Measurements from ENCODE around the gene ACTN2. TPM values are rescaled to one million over a fixed set of nuclear protein-coding genes. Genes with fewer than 3 reads are reported as not detected.

Gene ACTN2
- total and polyA plus RNA-seq, 2 experiments from 2014 or later: 303 to 814 TPM

DNA sequence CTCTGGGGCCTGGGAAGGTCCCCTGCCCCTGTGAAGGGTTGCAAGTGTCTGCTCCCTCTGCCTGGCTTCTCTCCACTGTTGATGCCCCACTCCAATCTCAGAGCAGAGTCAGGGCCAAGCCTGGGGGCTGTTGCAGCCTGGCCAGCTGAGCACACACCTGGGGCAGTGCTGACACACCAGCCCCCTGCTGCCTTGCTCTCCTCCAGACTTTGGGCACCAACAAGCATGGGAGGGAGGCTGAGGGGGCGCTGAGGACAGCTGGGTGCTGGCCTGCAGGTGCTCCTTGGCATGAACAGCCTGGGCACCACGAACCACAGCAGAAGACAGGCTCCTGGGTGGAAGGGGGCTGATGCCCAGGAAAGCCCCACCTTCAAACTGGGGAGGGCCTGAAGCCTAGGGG lies 99.2 kb downstream of the ACTN2 start:
- Histone ChIP-seq H3K4me3 (no peak overlapping the region), H3K27me3 (no peaks in the 10 kb centered on the region), H3K9me3 (ENCODE audit: low read depth) (no peaks in the 10 kb centered on the region), H3K27ac (no peak overlapping the region), H3K4me1 (ENCODE audit: low read depth) (no peaks in the 10 kb centered on the region), H3K36me3 (no peaks in the 10 kb centered on the region)
- DNase-seq (ENCODE audit: low read depth in 1 of 2, low spot score in 1 of 2): no peak
- TF ChIP-seq, protein P1, sequence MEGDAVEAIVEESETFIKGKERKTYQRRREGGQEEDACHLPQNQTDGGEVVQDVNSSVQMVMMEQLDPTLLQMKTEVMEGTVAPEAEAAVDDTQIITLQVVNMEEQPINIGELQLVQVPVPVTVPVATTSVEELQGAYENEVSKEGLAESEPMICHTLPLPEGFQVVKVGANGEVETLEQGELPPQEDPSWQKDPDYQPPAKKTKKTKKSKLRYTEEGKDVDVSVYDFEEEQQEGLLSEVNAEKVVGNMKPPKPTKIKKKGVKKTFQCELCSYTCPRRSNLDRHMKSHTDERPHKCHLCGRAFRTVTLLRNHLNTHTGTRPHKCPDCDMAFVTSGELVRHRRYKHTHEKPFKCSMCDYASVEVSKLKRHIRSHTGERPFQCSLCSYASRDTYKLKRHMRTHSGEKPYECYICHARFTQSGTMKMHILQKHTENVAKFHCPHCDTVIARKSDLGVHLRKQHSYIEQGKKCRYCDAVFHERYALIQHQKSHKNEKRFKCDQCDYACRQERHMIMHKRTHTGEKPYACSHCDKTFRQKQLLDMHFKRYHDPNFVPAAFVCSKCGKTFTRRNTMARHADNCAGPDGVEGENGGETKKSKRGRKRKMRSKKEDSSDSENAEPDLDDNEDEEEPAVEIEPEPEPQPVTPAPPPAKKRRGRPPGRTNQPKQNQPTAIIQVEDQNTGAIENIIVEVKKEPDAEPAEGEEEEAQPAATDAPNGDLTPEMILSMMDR (IDR thresholded peaks at IDR 0.05; ENCODE audit: low read depth, low read length): no peak

- Histone ChIP-seq H3K27ac (no peak overlapping the region), H3K4me3 (no peak overlapping the region), H3K27me3 (no peaks in the 10 kb centered on the region), H3K36me3 (no peaks in the 10 kb centered on the region), H3K4me1 (ENCODE audit: low read depth) (no peaks in the 10 kb centered on the region), H3K9me3 (ENCODE audit: low read depth) (no peaks in the 10 kb centered on the region)
- no peak for DNase-seq (ENCODE audit: low read depth in 1 of 2, low spot score in 1 of 2)
- TF ChIP-seq, protein P1 (IDR thresholded peaks at IDR 0.05; ENCODE audit: low read depth, low read length): no peak
Measured at GRCh38 chr1:236786453-236786852, 100.2 kb downstream of the ACTN2 start.

GRCh38 chr1:236794585-236795034 lies 108.3 kb downstream of the ACTN2 start:
- no peaks in the 10 kb centered on the region for H3K9me3 ChIP-seq (ENCODE audit: low read depth)
- DNase-seq (ENCODE audit: low read depth in 1 of 2, low spot score in 1 of 2): no peak
- H3K4me3 ChIP-seq: peak overlapping the region; percentile 93
- H3K27ac ChIP-seq: peak overlapping the region; percentile 32
- no peaks in the 10 kb centered on the region for H3K36me3 ChIP-seq
- TF ChIP-seq, protein P1 (IDR thresholded peaks at IDR 0.05; ENCODE audit: low read depth, low read length): no peak
- no peaks in the 10 kb centered on the region for H3K27me3 ChIP-seq
- H3K4me1 ChIP-seq (ENCODE audit: low read depth): peaks cover 26% of the 10 kb centered on the region

- Histone ChIP-seq H3K4me3 (peak within 1 kb of the TSS; percentile 93), H3K36me3 (no peaks in the 10 kb centered on the region), H3K27ac (peak within 1 kb of the TSS; percentile 92), H3K27me3 (no peaks in the 10 kb centered on the region), H3K9me3 (ENCODE audit: low read depth) (no peaks in the 10 kb centered on the region), H3K4me1 (ENCODE audit: low read depth) (peaks cover 26% of the 10 kb centered on the region)
- TF ChIP-seq, protein P1 (IDR thresholded peaks at IDR 0.05; ENCODE audit: low read depth, low read length): no peak
- DNase-seq (ENCODE audit: low read depth in 1 of 2, low spot score in 1 of 2): peak; percentile 98 to 99
Measured at GRCh38 chr1:236795035-236795756, 108.9 kb downstream of the ACTN2 start, which contains the start of gene MTR. TSS of gene MTR (plus strand) at chr1:236795292. CDS start at chr1:236795704, 412 bp downstream.

DNA sequence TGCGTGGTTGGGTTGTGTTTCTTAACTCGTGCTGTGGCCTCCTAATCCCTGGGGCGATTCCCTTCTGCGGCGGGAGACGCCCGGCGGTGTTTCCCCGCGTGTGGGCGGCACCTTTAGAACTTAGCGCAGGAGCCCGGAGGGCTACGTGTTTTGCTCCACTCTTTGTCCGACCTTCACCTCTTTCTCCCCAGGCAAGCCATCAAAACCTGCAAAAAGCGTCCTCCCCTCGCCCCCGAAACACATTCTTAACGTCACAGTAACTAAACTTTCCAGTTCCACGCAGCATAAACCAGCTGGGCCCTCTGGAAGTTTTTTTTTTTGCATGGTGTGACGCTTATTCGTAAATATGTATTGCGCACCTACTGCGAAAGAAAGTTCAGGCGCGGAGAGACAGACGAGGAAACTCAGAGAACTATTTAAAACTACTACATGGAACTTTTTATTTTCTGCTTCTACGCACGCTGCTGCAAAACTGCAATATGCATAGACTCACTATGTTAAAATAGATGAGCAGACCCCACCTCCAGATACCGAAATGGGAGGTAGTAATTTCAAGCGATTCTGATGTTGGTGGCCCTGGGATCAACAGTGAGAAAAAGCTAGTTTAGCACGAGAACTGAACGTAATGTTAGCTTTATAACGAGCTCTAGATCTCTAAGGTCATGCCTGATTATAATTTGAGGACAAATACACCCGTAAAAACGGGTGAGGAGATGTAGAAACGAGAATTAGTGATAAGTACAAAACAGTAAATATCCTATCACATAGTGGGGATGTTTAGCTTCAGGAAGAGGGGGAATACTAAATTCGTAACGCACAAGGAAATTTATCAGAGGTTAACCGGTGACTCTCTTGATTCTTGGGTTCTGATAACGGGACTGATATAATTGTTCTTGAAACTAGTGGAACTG lies 109.7 kb downstream of the ACTN2 start:
- Histone ChIP-seq H3K9me3 (ENCODE audit: low read depth) (no peaks in the 10 kb centered on the region), H3K27ac (peak overlapping the region; percentile 92), H3K27me3 (no peaks in the 10 kb centered on the region), H3K36me3 (no peaks in the 10 kb centered on the region), H3K4me1 (ENCODE audit: low read depth) (peaks cover 26% of the 10 kb centered on the region), H3K4me3 (peak overlapping the region; percentile 93)
- DNase-seq (ENCODE audit: low read depth in 1 of 2, low spot score in 1 of 2): peak; percentile 34 to 55
- TF ChIP-seq, protein P1 (IDR thresholded peaks at IDR 0.05; ENCODE audit: low read depth, low read length): no peak
